Body of pancreas (tissue), 4 donors: ENCODE results near the gene PAN3. TPM values are rescaled to one million over a fixed set of nuclear protein-coding genes. Genes with fewer than 3 reads are reported as not detected.

Source experiments
- ATAC-seq: fragments of 150-250 bp; one replicate; pipeline ENCODE4 v1.9.1; 2016
- DNase-seq, 4 donors: peaks; one replicate each; pipeline ENCODE4 v3.0.0-alpha.2; 2019
- H3K27ac ChIP-seq, 4 donors: fragments of 200-600 bp; sonication (generic); 1 replicate in 3 of 4; 2 replicates in 1 of 4; pipeline versions ENCODE4 v1.5.1 to v1.6.1; 2016 to 2019; ENCODE audit warnings: mild to moderate bottlenecking in 1 of 4, mixed read lengths in 1 of 4, moderate library complexity in 1 of 4
- H3K27me3 ChIP-seq, 2 donors: fragments of 200-600 bp; sonication (generic); one replicate each; pipeline ENCODE4 v1.6.0; 2016; ENCODE audit warnings: mild to moderate bottlenecking in 1 of 2
- H3K36me3 ChIP-seq, 2 donors: fragments of 200-600 bp; sonication (generic); replicated peaks in 1 of 2; 2 replicates each; pipeline ENCODE4 v1.5.1; 2016; ENCODE audit warnings: low read depth in 2 of 2; ENCODE audit not compliant: insufficient read depth in 1 of 2
- H3K4me1 ChIP-seq: fragments of 200-600 bp; sonication (generic); one replicate; pipeline ENCODE4 v1.6.0; 2016
- H3K4me3 ChIP-seq, 2 donors: fragments of 200-600 bp; sonication (generic); 1 replicate in 1 of 2; 2 replicates in 1 of 2; pipeline ENCODE4 v1.5.1; 2016 to 2019
- H3K9me3 ChIP-seq, 3 donors: fragments of 200-600 bp; sonication (generic); 1 replicate in 2 of 3; 2 replicates in 1 of 3; pipeline ENCODE4 v1.5.1; 2016
- POLR2A ChIP-seq, 3 donors: fragments of 450-650 bp; IDR thresholded peaks; one replicate each; pipeline ENCODE4 v1.6.1; 2016; ENCODE audit warnings: antibody characterized with exemption in 3 of 3, mild to moderate bottlenecking in 2 of 3
- WGBS, 2 donors: methylation state at CpG; one replicate each; pipeline ENCODE4 v1.1.5; 2017; 5-methylcytosine and 5-hydroxymethylcytosine counted together
- intact Hi-C: fragments of 100-400 bp; cut with DNase I; formaldehyde crosslinking; loops from one replicate; pipeline ENCODE4 v1.15.1; 2023
- total RNA-seq, 2 donors: library from RNA; depleted of rRNA; stranded (reverse); fragments of >200 nt; gene quantifications; one replicate each; pipeline ENCODE4 v1.1.0, GENCODE V29; 2016
- TF ChIP-seq, protein P1 (sequence below), 7 experiments: fragments of 450-650 bp in 4 of 7; fragments of 200-600 bp in 3 of 7; sonication (generic) in 3 of 7; IDR thresholded peaks; one replicate each; pipeline ENCODE4 v1.5.1; 2016 to 2019; ENCODE audit warnings: antibody characterized with exemption in 7 of 7

The PAN3 gene
- total RNA-seq, 2 donors from 2014 or later: 31.4 to 36.3 TPM

DNA sequence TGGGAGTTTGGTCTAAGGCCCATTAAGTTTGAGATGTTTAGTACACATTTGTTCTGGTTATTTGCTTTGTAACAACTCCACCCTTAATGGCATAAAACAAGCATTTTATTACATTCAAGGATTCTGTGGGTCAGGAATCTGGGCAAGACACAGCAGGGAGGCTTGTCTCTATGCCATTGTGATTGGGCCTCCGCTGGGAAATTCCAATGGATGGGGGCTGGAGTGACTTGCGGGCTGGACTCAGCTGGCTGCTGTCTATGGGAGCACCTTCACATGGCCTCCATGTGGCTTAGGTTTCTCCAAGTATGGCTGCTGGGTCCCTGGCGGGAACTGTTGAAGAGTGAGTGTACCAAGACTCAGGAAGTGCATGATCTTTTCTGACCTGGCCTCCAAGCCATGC is 159.0 kb downstream of the PAN3 start:
- intact Hi-C loops: no loop called here
- Histone ChIP-seq H3K9me3 (no peaks in the 10 kb centered on the region), H3K27me3 (no peaks in the 10 kb centered on the region), H3K36me3 (peaks cover 0 to 8% of the 10 kb centered on the region in 2 donors), H3K4me3 (no peak overlapping the region), H3K27ac (no peak overlapping the region), H3K4me1 (no peaks in the 10 kb centered on the region)
- DNase-seq: no peak
- WGBS, 2 donors: 73 to 82% methylated on average over 3 of the region's 3 CpGs
- no peak for ATAC-seq
- TF ChIP-seq, protein P1, sequence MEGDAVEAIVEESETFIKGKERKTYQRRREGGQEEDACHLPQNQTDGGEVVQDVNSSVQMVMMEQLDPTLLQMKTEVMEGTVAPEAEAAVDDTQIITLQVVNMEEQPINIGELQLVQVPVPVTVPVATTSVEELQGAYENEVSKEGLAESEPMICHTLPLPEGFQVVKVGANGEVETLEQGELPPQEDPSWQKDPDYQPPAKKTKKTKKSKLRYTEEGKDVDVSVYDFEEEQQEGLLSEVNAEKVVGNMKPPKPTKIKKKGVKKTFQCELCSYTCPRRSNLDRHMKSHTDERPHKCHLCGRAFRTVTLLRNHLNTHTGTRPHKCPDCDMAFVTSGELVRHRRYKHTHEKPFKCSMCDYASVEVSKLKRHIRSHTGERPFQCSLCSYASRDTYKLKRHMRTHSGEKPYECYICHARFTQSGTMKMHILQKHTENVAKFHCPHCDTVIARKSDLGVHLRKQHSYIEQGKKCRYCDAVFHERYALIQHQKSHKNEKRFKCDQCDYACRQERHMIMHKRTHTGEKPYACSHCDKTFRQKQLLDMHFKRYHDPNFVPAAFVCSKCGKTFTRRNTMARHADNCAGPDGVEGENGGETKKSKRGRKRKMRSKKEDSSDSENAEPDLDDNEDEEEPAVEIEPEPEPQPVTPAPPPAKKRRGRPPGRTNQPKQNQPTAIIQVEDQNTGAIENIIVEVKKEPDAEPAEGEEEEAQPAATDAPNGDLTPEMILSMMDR (IDR thresholded peaks at IDR 0.05): no peak
- TF ChIP-seq POLR2A (IDR thresholded peaks at IDR 0.05): no peak

DNA sequence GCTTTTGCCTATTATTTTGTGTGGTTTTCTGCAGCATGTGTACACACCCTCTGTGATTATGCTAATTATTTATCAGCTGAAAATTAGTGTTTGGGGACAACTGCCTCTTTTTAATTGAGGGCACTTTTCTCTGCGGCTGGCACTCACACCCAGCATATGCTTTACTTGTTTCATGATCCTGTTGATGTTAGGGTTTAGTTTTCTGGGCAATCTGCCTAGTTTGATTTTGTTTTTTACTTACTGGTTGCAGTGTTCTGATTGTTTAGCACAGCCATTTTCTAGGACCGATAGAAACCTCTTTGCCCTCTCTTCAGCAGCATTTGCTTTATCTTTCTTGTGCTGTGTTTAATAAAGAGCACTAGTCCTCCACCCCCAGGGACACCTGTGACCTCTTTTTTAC is 161.6 kb downstream of the PAN3 start:
- H3K27me3 ChIP-seq: no peaks in the 10 kb centered on the region
- intact Hi-C loops: no loop called here
- ATAC-seq (no peak), DNase-seq (no peak)
- no peak overlapping the region for H3K27ac ChIP-seq
- H3K9me3 ChIP-seq: no peaks in the 10 kb centered on the region
- no peak for TF ChIP-seq POLR2A (IDR thresholded peaks at IDR 0.05)
- TF ChIP-seq, protein P1 (IDR thresholded peaks at IDR 0.05): no peak
- 51 to 58% methylated on average over 2 of the region's 2 CpGs for WGBS, 2 donors
- no peaks in the 10 kb centered on the region for H3K36me3 ChIP-seq
- no peak overlapping the region for H3K4me3 ChIP-seq
- no peaks in the 10 kb centered on the region for H3K4me1 ChIP-seq

GRCh38 chr13:28301839-28302238 is 163.5 kb downstream of the PAN3 start:
- TF ChIP-seq, protein P1 (IDR thresholded peaks at IDR 0.05): no peak
- TF ChIP-seq POLR2A (IDR thresholded peaks at IDR 0.05): no peak
- Histone ChIP-seq H3K27me3 (no peaks in the 10 kb centered on the region), H3K4me3 (no peak overlapping the region), H3K36me3 (no peaks in the 10 kb centered on the region), H3K4me1 (no peaks in the 10 kb centered on the region), H3K9me3 (no peaks in the 10 kb centered on the region), H3K27ac (no peak overlapping the region)
- ATAC-seq (no peak), DNase-seq (no peak)
- 52 to 55% methylated on average over 4 of the region's 4 CpGs for WGBS, 2 donors
- intact Hi-C loops: no loop called here

DNA sequence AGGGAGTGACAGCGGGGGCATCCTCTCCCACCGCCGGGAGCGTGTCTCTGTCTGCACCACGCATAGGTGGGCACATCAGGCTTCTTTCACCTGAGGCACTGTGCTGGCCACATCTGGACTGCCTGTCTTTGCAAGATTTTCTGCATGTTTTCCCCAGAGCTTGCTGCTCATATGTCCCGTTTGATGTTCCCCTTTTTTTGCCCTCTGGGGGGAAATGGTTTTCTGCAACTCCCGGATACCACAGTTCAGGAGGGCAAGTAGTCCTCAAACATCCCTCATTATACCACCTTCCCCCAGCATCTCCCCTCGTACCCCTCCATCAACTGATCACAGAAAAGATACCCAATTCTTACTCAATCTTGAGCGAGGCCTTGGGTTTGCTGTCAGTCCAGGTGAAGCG is 168.0 kb downstream of the PAN3 start:
- Histone ChIP-seq H3K4me1 (no peaks in the 10 kb centered on the region), H3K36me3 (no peaks in the 10 kb centered on the region), H3K27ac (no peak overlapping the region), H3K4me3 (no peak overlapping the region), H3K9me3 (no peaks in the 10 kb centered on the region), H3K27me3 (no peaks in the 10 kb centered on the region)
- intact Hi-C loops: no loop called here
- DNase-seq (no peak), ATAC-seq (no peak)
- WGBS, 2 donors: 84 to 87% methylated on average over 10 of the region's 10 CpGs
- TF ChIP-seq, protein P1 (IDR thresholded peaks at IDR 0.05): no peak
- no peak for TF ChIP-seq POLR2A (IDR thresholded peaks at IDR 0.05)

DNA sequence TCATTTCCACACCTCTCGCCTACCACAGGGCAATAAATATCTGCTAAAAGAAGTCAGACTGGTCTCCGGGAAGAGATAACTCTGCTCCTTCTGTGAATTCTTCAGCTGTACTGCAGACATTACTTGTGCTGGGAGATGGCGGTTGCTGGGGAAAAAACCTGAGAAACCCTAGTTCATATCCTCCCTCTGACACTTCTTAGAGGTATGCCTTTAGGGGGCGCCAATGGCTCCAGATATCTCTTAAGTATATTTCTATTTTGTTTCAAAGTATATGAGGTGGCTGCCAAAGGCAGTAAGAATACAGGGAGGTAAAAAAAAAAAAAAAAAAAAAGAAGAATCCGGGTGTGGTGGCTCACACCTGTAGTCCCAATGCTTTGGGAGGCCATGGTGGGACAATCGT is 175.2 kb downstream of the PAN3 start:
- no peaks in the 10 kb centered on the region for H3K4me1 ChIP-seq
- H3K27ac ChIP-seq: no peak overlapping the region
- no peaks in the 10 kb centered on the region for H3K9me3 ChIP-seq
- no peaks in the 10 kb centered on the region for H3K27me3 ChIP-seq
- no peak overlapping the region for H3K4me3 ChIP-seq
- 69 to 70% methylated on average over 6 of the region's 6 CpGs for WGBS, 2 donors
- H3K36me3 ChIP-seq: no peaks in the 10 kb centered on the region
- intact Hi-C loops: no loop called here
- DNase-seq (no peak), ATAC-seq (no peak)
- TF ChIP-seq POLR2A (IDR thresholded peaks at IDR 0.05): no peak
- TF ChIP-seq, protein P1 (IDR thresholded peaks at IDR 0.05): no peak
